H9 (cell line): Measurements from ENCODE around the gene APOC1. TPM values are rescaled to one million over a fixed set of nuclear protein-coding genes. Genes with fewer than 3 reads are reported as not detected.

Experiments
- DNase-seq: peaks from one replicate; pipeline ENCODE4 v3.0.0-alpha.2; 2017
- H2AFZ ChIP-seq: one replicate; pipeline ENCODE4 v1.6.1; 2013; ENCODE audit warnings: mild to moderate bottlenecking, low read length, control low read depth, moderate library complexity
- H2AK5ac ChIP-seq: 2 replicates; pipeline ENCODE4 v1.6.1; 2013; ENCODE audit warnings: low read length, control low read depth, mixed read lengths; ENCODE audit not compliant: insufficient read length
- H2BK120ac ChIP-seq: one replicate; pipeline ENCODE4 v1.6.1; 2013; ENCODE audit warnings: low read depth, mild to moderate bottlenecking, low read length, control low read depth, inconsistent platforms; ENCODE audit not compliant: poor library complexity, severe bottlenecking
- H2BK12ac ChIP-seq: 2 replicates; pipeline ENCODE4 v1.6.1; 2013; ENCODE audit warnings: low read length, control low read depth, mixed read lengths, low read depth; ENCODE audit not compliant: insufficient read length
- H2BK15ac ChIP-seq: 2 replicates; pipeline ENCODE4 v1.6.1; 2013; ENCODE audit warnings: low read depth, low read length, control low read depth
- H2BK20ac ChIP-seq: one replicate; pipeline ENCODE4 v1.6.1; 2013; ENCODE audit warnings: low read depth, mild to moderate bottlenecking, low read length, control low read depth, inconsistent platforms; ENCODE audit not compliant: poor library complexity, severe bottlenecking
- H2BK5ac ChIP-seq: 2 replicates; pipeline ENCODE4 v1.6.1; 2013; ENCODE audit warnings: low read length, control low read depth, mixed read lengths; ENCODE audit not compliant: insufficient read length
- H3K14ac ChIP-seq: 2 replicates; pipeline ENCODE4 v1.6.1; 2013; ENCODE audit warnings: low read length, control low read depth; ENCODE audit not compliant: insufficient read depth
- H3K18ac ChIP-seq: 2 replicates; pipeline ENCODE4 v1.6.1; 2013; ENCODE audit warnings: low read depth, mild to moderate bottlenecking, mixed read lengths, low read length, control low read depth; ENCODE audit not compliant: insufficient read length
- H3K23ac ChIP-seq: 2 replicates; pipeline ENCODE4 v1.6.1; 2013; ENCODE audit warnings: low read length, control low read depth, mixed read lengths, low read depth; ENCODE audit not compliant: insufficient read length
- H3K23me2 ChIP-seq: 2 replicates; pipeline ENCODE4 v1.6.1; 2013; ENCODE audit warnings: low read depth, mild to moderate bottlenecking, mixed read lengths, low read length, control low read depth; ENCODE audit not compliant: insufficient read length, poor library complexity, severe bottlenecking
- H3K27ac ChIP-seq: 2 replicates; pipeline ENCODE4 v1.5.1; 2013; ENCODE audit warnings: low read length, control low read depth, mixed read lengths, low read depth; ENCODE audit not compliant: insufficient read length
- H3K27me3 ChIP-seq: 2 replicates; pipeline ENCODE4 v1.6.1; 2013; ENCODE audit warnings: low read length, control low read depth, inconsistent platforms; ENCODE audit not compliant: insufficient read depth
- H3K4ac ChIP-seq: 2 replicates; pipeline ENCODE4 v1.6.1; 2013; ENCODE audit warnings: low read depth, mild to moderate bottlenecking, control low read depth, inconsistent platforms, low read length, moderate library complexity
- H3K4me1 ChIP-seq: 2 replicates; pipeline ENCODE4 v1.6.1; 2013; ENCODE audit warnings: low read length, control low read depth, inconsistent platforms; ENCODE audit not compliant: insufficient read depth
- H3K4me2 ChIP-seq: 2 replicates; pipeline ENCODE4 v1.6.1; 2013; ENCODE audit warnings: low read length, control low read depth, mixed read lengths; ENCODE audit not compliant: insufficient read length, insufficient read depth
- H3K56ac ChIP-seq: 2 replicates; pipeline ENCODE4 v1.6.1; 2013; ENCODE audit warnings: low read depth, mild to moderate bottlenecking, mixed read lengths, low read length, control low read depth; ENCODE audit not compliant: insufficient read length
- H3K79me1 ChIP-seq: 2 replicates; pipeline ENCODE4 v1.6.1; 2013; ENCODE audit warnings: low read depth, mild to moderate bottlenecking, moderate library complexity, low read length, control low read depth, inconsistent platforms; ENCODE audit not compliant: insufficient read depth, poor library complexity, severe bottlenecking
- H3K79me2 ChIP-seq: 2 replicates; pipeline ENCODE4 v1.6.1; 2013; ENCODE audit warnings: low read length, control low read depth, inconsistent platforms; ENCODE audit not compliant: insufficient read depth
- H3K9ac ChIP-seq: 2 replicates; pipeline ENCODE4 v1.6.1; 2013; ENCODE audit warnings: low read length, control low read depth, mixed read lengths; ENCODE audit not compliant: insufficient read length; ENCODE audit errors: extremely low read depth
- H3K9me3 ChIP-seq: one replicate; pipeline ENCODE4 v1.6.1; 2013; ENCODE audit warnings: low read depth, low read length, inconsistent platforms; ENCODE audit not compliant: control insufficient read depth
- H3T11ph ChIP-seq: one replicate; pipeline ENCODE4 v1.6.1; 2013; ENCODE audit warnings: mild to moderate bottlenecking, low read length, control low read depth, inconsistent platforms
- H4K20me1 ChIP-seq: one replicate; pipeline ENCODE4 v1.6.1; 2013; ENCODE audit not compliant: control insufficient read depth, insufficient read length, insufficient read depth
- H4K5ac ChIP-seq: 2 replicates; pipeline ENCODE4 v1.6.1; 2013; ENCODE audit warnings: low read depth, mild to moderate bottlenecking, mixed read lengths, low read length, control low read depth; ENCODE audit not compliant: insufficient read length
- H4K8ac ChIP-seq: replicated peaks from 2 replicates; pipeline ENCODE4 v1.6.1; 2013; ENCODE audit warnings: low read length, control low read depth, mixed read lengths, low read depth; ENCODE audit not compliant: insufficient read length
- H4K91ac ChIP-seq: 2 replicates; pipeline ENCODE4 v1.6.1; 2013; ENCODE audit warnings: low read depth, mild to moderate bottlenecking, moderate library complexity, mixed read lengths, low read length, control low read depth; ENCODE audit not compliant: insufficient read length
- H3K27ac Mint-ChIP-seq, 3 experiments: 2 replicates in 2 of 3; 3 replicates in 1 of 3; pipeline ENCODE4 v1.8.0; 2020 to 2021; ENCODE audit warnings: mixed read lengths in 3 of 3, mild to moderate bottlenecking in 1 of 3, moderate library complexity in 1 of 3
- H3K27me3 Mint-ChIP-seq: 2 replicates; pipeline ENCODE4 v1.8.0; 2021; ENCODE audit warnings: low read depth, mild to moderate bottlenecking, moderate library complexity, mixed read lengths
- H3K36me3 Mint-ChIP-seq, 3 experiments: 2 replicates in 2 of 3; 3 replicates in 1 of 3; pipeline ENCODE4 v1.8.0; 2020 to 2021; ENCODE audit warnings: low read depth in 3 of 3, mixed read lengths in 3 of 3; ENCODE audit not compliant: insufficient read depth in 1 of 3
- H3K4me1 Mint-ChIP-seq, 2 experiments: 2 replicates each; pipeline ENCODE4 v1.8.0; 2020; ENCODE audit warnings: mixed read lengths in 2 of 2
- H3K4me3 Mint-ChIP-seq, 2 experiments: 2 replicates in 1 of 2; 3 replicates in 1 of 2; pipeline ENCODE4 v1.8.0; 2020 to 2021; ENCODE audit warnings: mild to moderate bottlenecking in 2 of 2, mixed read lengths in 2 of 2, moderate library complexity in 1 of 2
- H3K9me3 Mint-ChIP-seq, 2 experiments: 2 replicates in 1 of 2; 3 replicates in 1 of 2; pipeline ENCODE4 v1.8.0; 2020; ENCODE audit warnings: mild to moderate bottlenecking in 2 of 2, mixed read lengths in 2 of 2, moderate library complexity in 1 of 2
- WGBS: extraction: QIAGEN DNeasy Blood & Tissue Kit; methylation state at CpG from one replicate; pipeline ENCODE4 v1.1.7; 2013; ENCODE audit warnings: missing lambda C conversion rate, low lambda C conversion rate, mixed read lengths; ENCODE audit not compliant: insufficient read length; ENCODE audit errors: extremely low coverage; 5-methylcytosine and 5-hydroxymethylcytosine counted together
- total RNA-seq: library from RNA; stranded (reverse); gene quantifications from 2 replicates; pipeline ENCODE4 v1.2.1, GENCODE V29; 2021
- TF ChIP-seq, protein P1 (sequence below): fragments of 200-600 bp; sonication (generic); conservative IDR thresholded peaks from 3 replicates; pipeline ENCODE4 v1.8.0; 2021; ENCODE audit warnings: antibody characterized with exemption, mild to moderate bottlenecking

The APOC1 gene
- total RNA-seq, 1 experiment from 2014 or later = 78.1 TPM

DNA sequence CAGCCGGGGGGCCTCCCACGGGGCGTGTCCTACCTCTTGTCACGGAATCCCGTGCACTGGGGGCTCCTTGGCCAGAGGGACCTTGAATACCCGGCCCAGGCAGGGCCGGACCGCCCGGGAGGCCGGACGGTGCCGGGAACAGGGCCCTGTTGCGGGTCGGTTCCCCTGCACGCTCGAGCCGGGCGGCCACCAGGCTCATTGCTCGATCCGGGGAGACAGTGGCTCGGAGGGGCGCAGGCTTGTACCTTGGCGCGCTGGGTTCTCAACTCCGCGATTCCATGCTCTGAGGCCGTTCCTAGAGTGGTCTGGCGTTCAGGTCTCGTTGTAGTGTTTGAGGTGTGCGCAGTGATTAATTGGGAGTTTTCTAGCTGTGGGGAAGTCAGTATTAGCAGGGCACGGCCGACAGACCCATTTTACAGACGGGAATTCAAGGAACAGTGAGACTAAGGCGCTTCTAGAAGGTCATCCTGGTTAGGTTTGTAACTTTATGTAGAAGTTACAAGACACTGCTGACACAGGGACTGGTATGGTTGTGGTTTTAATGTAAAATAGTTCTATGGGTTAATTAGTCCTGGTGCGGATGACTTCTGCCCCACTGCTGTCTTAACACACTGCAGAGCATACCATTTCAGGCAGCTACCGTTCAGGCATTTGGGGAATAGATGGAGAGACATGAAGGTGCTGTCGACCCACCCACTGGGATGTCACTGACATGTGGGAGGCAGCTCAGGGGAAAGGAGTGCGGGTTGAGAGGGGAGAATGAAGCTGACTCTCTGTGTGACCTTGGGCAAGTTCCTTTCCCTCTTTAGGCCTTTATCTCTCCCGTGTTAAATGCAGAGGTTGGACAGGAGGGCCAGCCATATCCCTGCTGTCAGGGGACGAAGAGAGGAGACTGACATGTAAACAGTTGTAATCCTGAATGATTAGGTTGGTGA lies 41.4 kb downstream of the APOC1 start:
- TF ChIP-seq, protein P1, sequence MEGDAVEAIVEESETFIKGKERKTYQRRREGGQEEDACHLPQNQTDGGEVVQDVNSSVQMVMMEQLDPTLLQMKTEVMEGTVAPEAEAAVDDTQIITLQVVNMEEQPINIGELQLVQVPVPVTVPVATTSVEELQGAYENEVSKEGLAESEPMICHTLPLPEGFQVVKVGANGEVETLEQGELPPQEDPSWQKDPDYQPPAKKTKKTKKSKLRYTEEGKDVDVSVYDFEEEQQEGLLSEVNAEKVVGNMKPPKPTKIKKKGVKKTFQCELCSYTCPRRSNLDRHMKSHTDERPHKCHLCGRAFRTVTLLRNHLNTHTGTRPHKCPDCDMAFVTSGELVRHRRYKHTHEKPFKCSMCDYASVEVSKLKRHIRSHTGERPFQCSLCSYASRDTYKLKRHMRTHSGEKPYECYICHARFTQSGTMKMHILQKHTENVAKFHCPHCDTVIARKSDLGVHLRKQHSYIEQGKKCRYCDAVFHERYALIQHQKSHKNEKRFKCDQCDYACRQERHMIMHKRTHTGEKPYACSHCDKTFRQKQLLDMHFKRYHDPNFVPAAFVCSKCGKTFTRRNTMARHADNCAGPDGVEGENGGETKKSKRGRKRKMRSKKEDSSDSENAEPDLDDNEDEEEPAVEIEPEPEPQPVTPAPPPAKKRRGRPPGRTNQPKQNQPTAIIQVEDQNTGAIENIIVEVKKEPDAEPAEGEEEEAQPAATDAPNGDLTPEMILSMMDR = no peak

More for the DNA sequence above, 41.4 kb downstream of the APOC1 start:
- H3K27me3 Mint-ChIP-seq = peaks cover 2% of the 10 kb centered on the region; the same call in 1 of the 2 replicates
- Histone ChIP-seq H2BK5ac (no peak overlapping the region), H4K20me1 (peaks cover 6% of the 10 kb centered on the region), H2BK15ac (no peak overlapping the region), H3K4me1 (no peaks in the 10 kb centered on the region), H3K79me1 (peaks cover 12% of the 10 kb centered on the region), H3K4me2 (peak overlapping the region; percentile 93), H2BK20ac (no peak overlapping the region), H2BK12ac (no peak overlapping the region), H3K23ac (no peak overlapping the region), H3K4ac (no peak overlapping the region), H3K27ac (no peak overlapping the region), H3K9me3 (no peaks in the 10 kb centered on the region), H3K14ac (peak overlapping the region; percentile 22; the same call in 1 of the 2 replicates), H3K23me2 (peaks cover 12% of the 10 kb centered on the region), H3K79me2 (peaks cover 35% of the 10 kb centered on the region; the same call in 1 of the 2 replicates), H4K91ac (no peak overlapping the region), H3K27me3 (no peaks in the 10 kb centered on the region), H2BK120ac (no peak overlapping the region), H4K5ac (no peak overlapping the region), H4K8ac (no peak overlapping the region), H3K9ac (peak overlapping the region; percentile 96), H2AK5ac (no peak overlapping the region), H3K56ac (no peak overlapping the region), H3T11ph (no peak overlapping the region), H3K18ac (no peak overlapping the region), H2AFZ (no peak overlapping the region)
- H3K9me3 Mint-ChIP-seq = no peaks in the 10 kb centered on the region; a peak in 1 of 5 replicates
- H3K36me3 Mint-ChIP-seq = peaks cover 0 to 10% (median 1%) of the 10 kb centered on the region in 3 experiments; a peak in 6 of 7 replicates
- H3K4me3 Mint-ChIP-seq = peak overlapping the region; percentile 97 to 100
- DNase-seq = no peak
- peaks cover 17 to 30% of the 10 kb centered on the region in 2 experiments for H3K4me1 Mint-ChIP-seq
- WGBS = no CpG with 5 or more reads among the region's 40 CpGs
- H3K27ac Mint-ChIP-seq = peak overlapping the region; percentile 62 to 70 (median 68)
